GM21447 (cell line): Measurements from ENCODE around the gene ADAT2.
A peak's percentile ranks its signal among the peaks of the same experiment; 100 is the strongest.

ENCODE experiments used
- ATAC-seq: cut with Tn5 transposase; IDR thresholded peaks from one replicate; pipeline ENCODE4 v1.9.1; 2021; ENCODE audit not compliant: unreplicated experiment

The ADAT2 gene

GRCh38 chr6:143441680-143442545 lies 8.6 kb downstream of the ADAT2 start:
- ATAC-seq, result no peak

DNA sequence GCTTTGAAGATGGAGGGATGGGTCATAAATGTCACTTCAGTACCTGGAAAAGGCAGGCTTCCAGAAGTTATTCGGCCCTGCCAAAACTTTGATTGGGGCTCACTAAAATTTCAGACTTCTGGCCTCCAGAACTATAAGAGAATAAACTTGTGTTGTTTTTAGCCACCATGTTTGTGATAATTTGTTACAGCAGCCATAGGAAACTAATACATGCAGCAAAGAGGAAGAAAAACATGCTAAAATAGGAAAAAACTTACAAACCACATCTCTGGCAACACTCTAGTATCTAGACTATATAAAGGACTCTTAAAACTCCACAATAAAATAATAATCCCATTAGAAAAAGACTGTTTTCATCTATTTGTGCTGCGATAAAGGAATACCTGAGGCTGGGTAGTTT lies 9.5 kb downstream of the ADAT2 start:
- no peak for ATAC-seq

- no peak for ATAC-seq
Observed at GRCh38 chr6:143432588-143432987, 17.9 kb downstream of the ADAT2 start.

GRCh38 chr6:143431226-143431625 lies 19.3 kb downstream of the ADAT2 start:
- ATAC-seq, result no peak

- ATAC-seq, result no peak
Observed at GRCh38 chr6:143429970-143430369, 20.5 kb downstream of the ADAT2 start.

GRCh38 chr6:143427109-143427817 lies 23.2 kb downstream of the ADAT2 start:
- ATAC-seq, result peak; percentile 100

- no peak for ATAC-seq
Observed at GRCh38 chr6:143426026-143426425, 24.5 kb downstream of the ADAT2 start.

GRCh38 chr6:143419526-143419925 lies 31.0 kb downstream of the ADAT2 start:
- no peak for ATAC-seq

- ATAC-seq, result no peak
Observed at GRCh38 chr6:143414769-143415168, 35.7 kb downstream of the ADAT2 start.

DNA sequence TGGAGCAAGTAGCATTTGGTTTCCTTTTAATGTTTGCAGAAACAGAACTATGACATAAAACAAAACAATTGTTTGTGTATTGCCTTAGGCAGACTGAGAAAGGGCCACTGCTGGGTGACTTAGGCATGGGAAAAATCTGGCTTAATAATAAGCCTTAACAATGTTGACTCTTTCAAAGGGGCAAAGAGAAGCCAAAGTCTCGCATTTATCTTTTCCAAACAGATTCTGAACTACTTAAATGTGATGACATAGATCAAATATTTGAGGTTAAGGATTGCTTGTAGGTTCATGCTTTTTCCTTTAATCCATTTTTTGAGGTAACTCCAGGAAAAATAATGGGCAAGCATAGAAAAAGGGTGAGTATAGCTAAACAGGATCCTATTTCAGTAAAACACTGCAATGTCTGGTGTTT lies 39.6 kb downstream of the ADAT2 start:
- ATAC-seq, result no peak

DNA sequence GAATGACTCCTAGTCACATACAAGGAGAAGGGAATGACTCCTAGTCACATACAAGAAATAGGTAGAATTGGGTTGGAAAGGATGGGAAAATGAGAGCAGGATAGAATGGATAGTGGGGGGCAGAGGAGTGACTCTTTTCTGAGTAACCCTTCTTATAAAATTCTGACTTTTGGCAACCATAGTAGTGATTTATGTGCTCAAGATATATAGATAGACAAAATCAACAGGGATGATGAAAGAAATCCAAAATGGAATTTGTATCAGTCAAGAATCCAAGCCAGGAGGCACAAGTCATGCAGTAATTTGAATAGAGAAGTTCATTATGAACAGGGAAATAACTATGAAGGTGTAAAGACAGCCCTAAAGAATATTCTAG lies 41.7 kb downstream of the ADAT2 start:
- no peak for ATAC-seq

GRCh38 chr6:143408151-143408786 lies 42.2 kb downstream of the ADAT2 start:
- no peak for ATAC-seq

GRCh38 chr6:143406673-143407072 lies 43.8 kb downstream of the ADAT2 start:
- peak; percentile 55 for ATAC-seq

GRCh38 chr6:143405373-143406154 lies 44.9 kb downstream of the ADAT2 start:
- no peak for ATAC-seq

DNA sequence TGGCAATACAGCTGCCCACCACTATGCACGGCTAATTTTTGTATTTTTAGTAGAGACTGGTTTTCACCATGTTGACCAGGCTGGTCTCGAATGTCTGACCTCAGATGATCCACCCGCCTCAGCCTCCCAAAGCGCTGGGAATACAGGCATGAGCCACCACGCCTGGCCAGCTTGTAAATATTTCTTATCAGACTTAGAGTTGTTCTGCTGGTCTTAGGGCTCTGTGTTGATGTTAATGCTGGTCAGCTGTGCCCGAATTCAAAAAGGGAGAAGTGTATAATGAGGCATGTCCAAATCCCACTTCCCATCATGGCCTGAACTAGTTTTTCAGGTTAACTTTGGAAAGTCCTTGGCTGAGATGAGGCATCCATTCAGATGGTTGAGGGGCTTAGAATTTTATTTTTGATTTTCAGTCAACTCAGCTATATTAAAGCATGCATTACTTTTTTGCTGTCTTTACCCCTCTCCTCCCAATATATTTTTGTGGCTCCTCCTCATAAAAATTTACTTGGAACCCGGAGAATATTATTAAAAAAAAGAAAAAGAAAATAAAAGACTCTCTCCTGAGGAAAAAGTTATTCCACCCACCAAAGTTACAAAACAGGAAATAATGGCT lies 47.7 kb downstream of the ADAT2 start:
- no peak for ATAC-seq

- ATAC-seq, result no peak
Observed at GRCh38 chr6:143401636-143402370, 48.7 kb downstream of the ADAT2 start.

DNA sequence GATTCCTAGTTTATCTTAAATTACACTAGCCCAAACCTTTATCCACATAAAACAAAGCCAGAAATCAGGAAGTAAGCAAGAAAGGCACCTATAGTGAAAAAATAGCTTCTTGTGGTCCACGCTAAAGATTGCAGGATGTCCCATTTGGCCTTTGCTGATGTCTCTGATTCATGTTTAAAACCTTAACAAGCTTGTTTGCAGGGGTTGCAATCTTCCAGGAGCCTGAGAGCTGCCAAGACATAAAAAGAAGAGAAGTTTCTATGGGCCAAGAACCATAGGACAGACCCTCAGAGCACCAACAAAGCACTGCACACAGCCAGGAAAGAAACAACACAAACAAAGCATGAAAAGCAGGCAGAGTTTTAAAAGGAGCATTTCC lies 49.4 kb downstream of the ADAT2 start:
- no peak for ATAC-seq

GRCh38 chr6:143400258-143401067 lies 50.0 kb downstream of the ADAT2 start:
- ATAC-seq, result peak; percentile 71

DNA sequence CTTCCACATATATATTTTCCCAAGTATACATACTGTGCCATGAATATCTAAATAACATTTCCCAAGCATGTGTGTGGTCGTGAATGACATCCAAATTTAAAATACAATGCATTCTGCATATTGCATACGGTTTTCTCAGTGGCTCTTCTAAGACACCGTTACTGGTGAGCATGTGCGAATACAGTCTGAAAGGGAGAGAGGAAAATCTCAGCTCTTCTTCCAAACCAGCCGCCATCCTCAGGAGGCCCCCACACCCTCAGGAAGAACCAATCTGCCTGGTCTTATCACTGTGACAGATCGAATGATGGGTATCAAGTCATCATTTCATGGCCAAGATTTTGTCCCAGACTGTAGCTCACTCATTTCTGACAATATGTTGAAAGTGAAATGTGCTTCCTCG lies 50.7 kb downstream of the ADAT2 start:
- ATAC-seq, result no peak
